ENCODE measurements around the gene HSF2. TPM values are rescaled to one million over a fixed set of nuclear protein-coding genes. Genes with fewer than 3 reads are reported as not detected.
A peak's percentile ranks its signal among the peaks of the same experiment; 100 is the strongest.

HSF2 gene
- total and polyA plus RNA-seq, 7 donors: 7.0 to 58.2 (median 23.8) TPM

DNA sequence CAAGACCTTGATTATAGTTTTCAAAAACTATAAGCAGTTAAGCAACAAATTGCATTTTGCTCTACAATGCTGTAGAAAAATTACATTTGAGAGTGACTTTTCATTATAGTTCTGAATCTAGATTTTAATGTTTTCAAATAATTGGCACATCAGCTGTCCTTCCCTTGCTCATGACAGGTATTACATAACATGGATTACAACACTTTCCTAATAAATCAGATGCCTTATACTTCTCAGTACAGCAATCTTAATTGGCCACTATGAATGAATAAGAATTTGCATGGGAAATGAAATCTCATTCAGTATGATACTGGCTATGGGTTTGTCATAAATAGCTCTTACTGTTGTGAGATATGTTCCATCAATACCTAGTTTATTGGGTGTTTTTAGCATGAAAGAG is 29.9 kb downstream of the HSF2 start:
- intact Hi-C loops (cut with DNase I): loop anchor here in 1 of 2 donors (5.0 kb wide), 1 partner anchor 33 kb away; no protein-coding TSS in a partner anchor
- no peak overlapping the region for H3K27ac ChIP-seq
- TF ChIP-seq CTCF (IDR thresholded peaks at IDR 0.05): no peak
- H3K4me3 ChIP-seq: no peak overlapping the region
- ATAC-seq: peak in 2 of 4 donors; percentile 57 to 72
- H3K4me1 ChIP-seq: peaks cover 15% of the 10 kb centered on the region
- peaks cover 8 to 90% of the 10 kb centered on the region in 2 donors for H3K36me3 ChIP-seq (ENCODE audit: insufficient read depth in 1 of 2, low read depth in 1 of 2)
- no peaks in the 10 kb centered on the region for H3K9me3 ChIP-seq
- DNase-seq: no peak
- no peaks in the 10 kb centered on the region for H3K27me3 ChIP-seq (ENCODE audit: insufficient read depth in 3 of 3, low read length in 2 of 3)

- Histone ChIP-seq H3K4me1 (peaks cover 15% of the 10 kb centered on the region), H3K9me3 (no peaks in the 10 kb centered on the region), H3K27ac (no peak overlapping the region), H3K36me3 (ENCODE audit: insufficient read depth in 1 of 2, low read depth in 1 of 2) (peaks cover 8 to 85% of the 10 kb centered on the region in 2 donors), H3K4me3 (no peak overlapping the region), H3K27me3 (ENCODE audit: insufficient read depth in 3 of 3, low read length in 2 of 3) (no peaks in the 10 kb centered on the region)
- WGBS, 3 donors: 94 to 99% (median 96%) methylated on average over 4 of the region's 4 CpGs
- ATAC-seq: no peak
- no peak for DNase-seq
- intact Hi-C loops (cut with DNase I): no loop called here
- TF ChIP-seq CTCF (IDR thresholded peaks at IDR 0.05): no peak
These were observed 32.3 kb downstream of the HSF2 start for GRCh38 chr6:122431780-122432179.

- intact Hi-C loops (cut with DNase I): no loop called here
- peak overlapping the region; percentile 1 for H3K27ac ChIP-seq
- no peak overlapping the region for H3K4me3 ChIP-seq
- ATAC-seq: no peak
- H3K27me3 ChIP-seq (ENCODE audit: insufficient read depth in 3 of 3, low read length in 2 of 3): no peaks in the 10 kb centered on the region
- no peaks in the 10 kb centered on the region for H3K9me3 ChIP-seq
- peaks cover 7 to 85% of the 10 kb centered on the region in 2 donors for H3K36me3 ChIP-seq (ENCODE audit: insufficient read depth in 1 of 2, low read depth in 1 of 2)
- DNase-seq: no peak
- TF ChIP-seq CTCF (IDR thresholded peaks at IDR 0.05): no peak
- WGBS, 3 donors: 93 to 97% (median 96%) methylated on average over 3 of the region's 3 CpGs
- peaks cover 15% of the 10 kb centered on the region for H3K4me1 ChIP-seq
These were observed 33.4 kb downstream of the HSF2 start for GRCh38 chr6:122432816-122433215.

GRCh38 chr6:122438975-122439374 is 39.5 kb downstream of the HSF2 start:
- no peaks in the 10 kb centered on the region for H3K9me3 ChIP-seq
- no peak for TF ChIP-seq CTCF (IDR thresholded peaks at IDR 0.05)
- DNase-seq: no peak
- peaks cover 6 to 89% of the 10 kb centered on the region in 2 donors for H3K36me3 ChIP-seq (ENCODE audit: insufficient read depth in 1 of 2, low read depth in 1 of 2)
- no peak overlapping the region for H3K27ac ChIP-seq
- peak in 2 of 4 donors; percentile 12 to 36 for ATAC-seq
- intact Hi-C loops (cut with DNase I): no loop called here
- H3K4me3 ChIP-seq: no peak overlapping the region
- peaks cover under 1% of the 10 kb centered on the region for H3K4me1 ChIP-seq
- H3K27me3 ChIP-seq (ENCODE audit: insufficient read depth in 3 of 3, low read length in 2 of 3): no peaks in the 10 kb centered on the region
- WGBS, 3 donors: 91 to 100% (median 96%) methylated on average over 1 of the region's 1 CpG

DNA sequence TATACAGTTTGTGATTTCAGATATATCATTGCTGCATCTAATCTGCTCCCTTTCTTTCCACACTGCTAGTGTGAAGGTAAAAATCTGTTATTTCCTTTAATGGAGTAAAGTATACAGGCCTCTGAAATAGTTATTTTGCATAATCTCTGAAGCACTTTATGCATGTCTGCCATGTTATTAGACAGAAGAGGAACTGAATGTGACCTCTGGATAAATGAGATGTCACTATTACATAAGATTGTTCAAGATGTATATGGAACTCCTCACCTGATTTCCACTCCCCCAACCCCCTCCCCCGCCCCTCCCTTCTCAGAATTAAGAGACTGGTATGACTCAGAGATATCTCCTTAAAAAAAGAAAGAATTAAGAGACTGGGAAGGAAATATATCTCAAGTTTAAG is 45.8 kb downstream of the HSF2 start:
- Histone ChIP-seq H3K36me3 (ENCODE audit: insufficient read depth in 1 of 2, low read depth in 1 of 2) (peaks cover 3 to 94% of the 10 kb centered on the region in 2 donors), H3K27ac (no peak overlapping the region)
- 98 to 100% (median 100%) methylated on average over 1 of the region's 1 CpG for WGBS, 3 donors

More for the DNA sequence above, 45.8 kb downstream of the HSF2 start:
- no peak for TF ChIP-seq CTCF (IDR thresholded peaks at IDR 0.05)
- Histone ChIP-seq H3K9me3 (no peaks in the 10 kb centered on the region), H3K27me3 (ENCODE audit: insufficient read depth in 3 of 3, low read length in 2 of 3) (no peaks in the 10 kb centered on the region), H3K4me1 (no peaks in the 10 kb centered on the region), H3K4me3 (no peak overlapping the region)
- no peak for ATAC-seq
- intact Hi-C loops (cut with DNase I): loop anchor here in 1 of 2 donors (10.0 kb wide), 1 partner anchor 500 kb away; no protein-coding TSS in a partner anchor
- no peak for DNase-seq

Data from psoas muscle (tissue), 8 donors.